Gastroesophageal sphincter (tissue), 4 donors: ENCODE results near the gene PPP1R3D. TPM values are rescaled to one million over a fixed set of nuclear protein-coding genes. Genes with fewer than 3 reads are reported as not detected.
A peak's percentile ranks its signal among the peaks of the same experiment; 100 is the strongest.

Source experiments
- ATAC-seq: fragments of 150-250 bp; one replicate; pipeline ENCODE4 v1.9.1; 2016; ENCODE audit warnings: mild to moderate bottlenecking, moderate library complexity
- H3K27ac ChIP-seq, 4 donors: fragments of 200-600 bp; sonication (generic) in 3 of 4; 1 replicate in 3 of 4; 2 replicates in 1 of 4; pipeline ENCODE4 v1.5.1; 2016 to 2019
- H3K27me3 ChIP-seq: fragments of 200-600 bp; sonication (generic); one replicate; pipeline ENCODE4 v1.5.1; 2019
- H3K36me3 ChIP-seq, 2 donors: fragments of 200-600 bp; sonication (generic); one replicate each; pipeline ENCODE4 v1.5.1; 2019; ENCODE audit warnings: control low read depth in 1 of 2
- H3K4me1 ChIP-seq, 3 donors: fragments of 200-600 bp; sonication (generic); 1 replicate in 2 of 3; 2 replicates in 1 of 3; pipeline ENCODE4 v1.5.1; 2016 to 2019; ENCODE audit warnings: control low read depth in 2 of 3
- H3K4me3 ChIP-seq, 2 donors: fragments of 200-600 bp; sonication (generic); one replicate each; pipeline ENCODE4 v1.5.1; 2019; ENCODE audit warnings: mild to moderate bottlenecking in 1 of 2, moderate library complexity in 1 of 2
- H3K9me3 ChIP-seq, 3 donors: fragments of 200-600 bp; sonication (generic); one replicate each; pipeline ENCODE4 v1.5.1; 2017 to 2019; ENCODE audit warnings: control low read depth in 2 of 3
- CTCF ChIP-seq, 4 experiments: fragments of 200-600 bp in 2 of 4; fragments of 450-650 bp in 2 of 4; sonication (generic) in 1 of 4; IDR thresholded peaks; one replicate each; pipeline ENCODE4 v1.5.1; 2017 to 2019; ENCODE audit warnings: antibody characterized with exemption in 4 of 4, mild to moderate bottlenecking in 2 of 4, moderate library complexity in 2 of 4
- EP300 ChIP-seq: sonication (generic); formaldehyde crosslinking; IDR thresholded peaks from one replicate; pipeline ENCODE4 v1.6.1; 2017; ENCODE audit warnings: antibody characterized with exemption, mild to moderate bottlenecking
- POLR2A ChIP-seq, 2 donors: fragments of 450-650 bp; IDR thresholded peaks; one replicate each; pipeline ENCODE4 v1.6.1; 2017; ENCODE audit warnings: antibody characterized with exemption in 2 of 2, mild to moderate bottlenecking in 2 of 2, moderate library complexity in 1 of 2
- POLR2AphosphoS5 ChIP-seq: sonication (generic); formaldehyde crosslinking; IDR thresholded peaks from one replicate; pipeline ENCODE4 v1.6.1; 2017; ENCODE audit warnings: antibody characterized with exemption
- WGBS, 2 donors: methylation state at CpG; one replicate each; pipeline ENCODE4 v1.1.5; 2018; ENCODE audit warnings: low coverage in 1 of 2; 5-methylcytosine and 5-hydroxymethylcytosine counted together
- total RNA-seq, 4 donors: library from RNA; depleted of rRNA; stranded (reverse); fragments of >200 nt; gene quantifications; one replicate each; pipeline ENCODE4 v1.1.0, GENCODE V29; 2016

PPP1R3D gene
- total RNA-seq, 4 donors from 2014 or later = 6.8 to 18.9 (median 10.3) TPM

DNA sequence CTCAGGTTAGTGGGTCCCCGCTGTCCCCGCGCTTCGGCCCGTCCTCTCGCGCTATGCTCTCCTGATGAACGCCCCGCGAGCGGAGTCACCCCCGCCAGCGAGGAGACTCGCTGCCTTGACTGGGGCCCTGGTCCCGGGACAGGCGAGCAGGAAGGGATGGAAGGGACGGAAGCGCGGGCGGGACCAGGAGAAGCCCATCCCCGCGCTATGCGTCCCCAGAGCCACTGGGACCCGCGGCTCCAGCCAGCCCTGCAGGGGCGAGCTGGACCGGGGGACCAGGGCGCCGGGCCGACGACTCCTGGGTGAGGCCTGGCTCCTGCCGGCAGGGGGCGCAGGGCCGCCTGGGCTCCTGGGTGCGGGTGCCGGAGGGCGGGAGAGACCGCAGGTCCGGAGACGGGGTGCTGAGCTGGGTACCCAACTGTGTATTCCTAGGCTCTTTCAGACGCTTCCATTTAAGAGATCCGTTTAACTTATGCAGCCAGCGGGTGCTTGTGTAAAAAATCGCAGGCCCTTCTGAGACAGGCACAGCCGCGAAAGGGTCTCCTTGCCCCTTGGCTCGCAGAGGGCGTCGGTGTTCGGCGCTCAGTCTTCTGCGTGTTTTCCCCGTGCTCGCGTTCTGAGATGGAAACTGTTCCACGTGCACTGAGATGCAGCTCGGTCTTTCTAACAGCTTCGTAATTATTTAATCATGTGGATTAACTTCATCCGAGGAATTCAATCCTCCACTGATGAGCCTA, 6.1 kb downstream of the PPP1R3D start:
- WGBS, 2 donors = 0 to 9% methylated on average over 11 to 19 of the region's 59 CpGs
- ATAC-seq = peak; percentile 94

DNA sequence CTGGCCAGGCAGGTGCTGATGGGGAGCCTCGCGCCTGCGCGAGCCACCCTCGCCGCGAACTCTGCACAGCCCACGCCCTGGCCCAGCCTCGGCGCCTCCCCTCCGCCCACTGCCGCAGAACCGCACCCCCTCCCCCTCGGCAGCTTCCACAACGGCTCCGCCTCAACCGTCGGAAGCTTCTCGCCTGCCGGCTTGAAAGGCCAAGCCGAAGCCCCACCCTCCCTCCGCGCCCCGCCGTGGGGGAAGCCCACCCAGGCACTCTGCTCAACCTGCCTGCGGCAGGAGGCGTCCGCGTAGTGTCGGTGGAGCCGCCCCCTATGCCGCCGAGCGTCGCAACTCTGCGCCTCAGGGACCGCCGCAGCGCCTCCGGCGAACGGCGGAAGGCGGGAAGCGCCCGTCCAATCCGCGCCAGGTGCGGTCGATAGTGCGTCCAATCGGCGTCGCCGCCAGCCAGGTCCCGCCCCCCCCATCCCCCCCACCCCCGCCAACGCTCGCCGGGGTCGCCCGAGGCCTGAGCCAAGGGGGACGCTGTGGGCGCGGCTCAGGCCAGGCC, 6.7 kb downstream of the PPP1R3D start, which contains the start of gene SYCP2:
Gene SYCP2 (minus strand): TSS at position 342 of the 553 bp plus-strand sequence. CDS start 11,224 bp downstream, outside the sequence.
- Histone ChIP-seq H3K36me3 (no peaks in the 10 kb centered on the region), H3K27ac (peak within 1 kb of the TSS; percentile 0 to 87 (median 78)), H3K9me3 (no peaks in the 10 kb centered on the region), H3K27me3 (no peaks in the 10 kb centered on the region), H3K4me3 (peak within 1 kb of the TSS; percentile 62 to 78), H3K4me1 (peaks cover 0 to 43% (median 16%) of the 10 kb centered on the region in 3 donors)
- ATAC-seq = peak; percentile 80
- WGBS, 2 donors = no CpG with 5 or more reads among the region's 65 CpGs
- TF ChIP-seq CTCF (IDR thresholded peaks at IDR 0.05) (no peak), POLR2A (IDR thresholded peaks at IDR 0.05) (no peak), POLR2AphosphoS5 (no peak), EP300 (no peak)

More for the DNA sequence above, 6.1 kb downstream of the PPP1R3D start:
- peak; percentile 27 for TF ChIP-seq POLR2AphosphoS5
- peak; percentile 86 to 99 (median 94) for TF ChIP-seq CTCF (IDR thresholded peaks at IDR 0.05)
- TF ChIP-seq POLR2A (IDR thresholded peaks at IDR 0.05) = peak in 1 of 2 donors; percentile 9
- no peak for TF ChIP-seq EP300
- Histone ChIP-seq H3K36me3 (no peaks in the 10 kb centered on the region), H3K4me3 (peak overlapping the region; percentile 62 to 78), H3K4me1 (peaks cover 0 to 50% (median 22%) of the 10 kb centered on the region in 3 donors), H3K27me3 (no peaks in the 10 kb centered on the region), H3K9me3 (no peaks in the 10 kb centered on the region), H3K27ac (peak overlapping the region; percentile 0 to 87 (median 78))

DNA sequence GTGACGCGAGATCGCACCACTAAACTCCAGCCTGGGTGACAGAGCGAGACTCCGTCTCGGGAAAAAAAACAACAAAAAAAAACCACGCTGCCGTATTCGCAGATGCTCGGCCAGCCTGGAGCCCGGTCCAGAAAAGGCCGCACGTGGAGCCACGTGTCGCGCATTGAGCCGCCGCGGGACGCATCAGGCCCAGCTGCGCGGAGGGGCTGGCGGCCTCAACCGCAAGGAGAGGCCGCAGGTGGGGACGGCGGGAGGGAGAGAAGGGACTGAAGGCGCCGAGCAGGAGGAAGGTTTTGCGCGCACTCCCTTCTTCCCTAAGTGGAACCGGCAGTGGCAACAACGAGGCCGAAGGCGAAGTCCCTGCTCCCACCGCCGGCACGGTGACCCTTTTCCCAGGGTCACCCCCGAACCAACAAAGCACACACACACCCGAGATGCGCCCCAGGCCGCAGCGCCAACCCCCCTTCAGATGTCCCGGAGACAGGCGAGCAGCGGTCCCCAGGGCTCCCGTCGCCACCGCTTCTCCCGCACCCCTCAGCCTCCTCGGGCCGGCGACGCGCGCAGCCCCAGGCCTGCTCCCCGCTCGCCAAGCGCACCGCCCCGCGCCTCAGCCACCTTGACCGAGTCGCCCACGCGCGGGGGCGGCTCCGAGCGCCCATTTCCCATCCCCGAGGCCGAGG, 7.3 kb downstream of the PPP1R3D start:
- TF ChIP-seq EP300 = no peak
- TF ChIP-seq POLR2A (IDR thresholded peaks at IDR 0.05) = no peak
- TF ChIP-seq CTCF (IDR thresholded peaks at IDR 0.05) = no peak
- no peak for TF ChIP-seq POLR2AphosphoS5
- Histone ChIP-seq H3K36me3 (no peaks in the 10 kb centered on the region), H3K9me3 (no peaks in the 10 kb centered on the region), H3K27ac (no peak overlapping the region), H3K4me3 (peak overlapping the region in 1 of 2 donors; percentile 78), H3K27me3 (no peaks in the 10 kb centered on the region), H3K4me1 (peaks cover 0 to 37% (median 11%) of the 10 kb centered on the region in 3 donors)
- 92 to 93% methylated on average over 5 to 12 of the region's 72 CpGs for WGBS, 2 donors
- no peak for ATAC-seq

DNA sequence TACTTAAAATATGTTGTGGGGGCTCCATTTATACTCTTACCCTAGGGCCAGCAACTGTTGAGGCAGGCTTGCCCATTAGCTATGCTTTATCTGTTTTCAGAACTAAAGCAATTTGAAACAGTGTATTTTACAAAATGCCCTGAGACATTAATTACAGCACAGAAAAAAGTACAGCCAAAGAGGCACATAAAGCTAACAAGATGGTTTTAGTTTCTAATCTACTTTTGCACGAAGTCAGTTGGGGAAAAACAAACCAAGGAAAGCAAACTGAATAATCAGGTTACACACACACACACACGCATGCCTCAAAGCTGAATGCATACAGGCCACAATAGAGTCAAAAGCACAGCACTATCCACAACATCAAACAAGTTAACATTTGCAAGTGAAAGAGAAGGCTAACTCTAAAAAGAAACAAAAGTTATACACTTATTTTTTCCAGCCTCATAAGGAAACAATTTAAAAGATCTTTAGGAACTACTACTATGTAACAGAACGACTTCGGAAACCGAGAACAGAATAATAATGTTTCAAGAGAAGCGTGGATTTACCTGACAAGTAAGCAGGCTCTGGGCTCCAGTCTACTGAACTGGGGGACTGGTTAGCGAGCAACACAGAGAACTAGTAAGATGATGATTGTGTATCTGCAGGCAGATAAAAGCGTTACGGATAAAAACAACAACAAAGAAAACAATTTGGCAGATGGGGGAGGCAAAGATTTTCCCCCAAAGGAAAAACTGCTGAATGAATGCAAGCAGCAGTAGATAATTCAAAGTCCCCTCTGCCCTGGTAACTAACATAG, 8.4 kb downstream of the PPP1R3D start:
- WGBS, 2 donors = 84 to 94% methylated on average over 8 to 9 of the region's 9 CpGs
- Histone ChIP-seq H3K4me3 (no peak overlapping the region), H3K4me1 (peaks cover 0 to 27% (median 3%) of the 10 kb centered on the region in 3 donors), H3K27ac (no peak overlapping the region), H3K27me3 (no peaks in the 10 kb centered on the region), H3K9me3 (no peaks in the 10 kb centered on the region), H3K36me3 (no peaks in the 10 kb centered on the region)
- ATAC-seq = no peak
- TF ChIP-seq POLR2AphosphoS5 (no peak), CTCF (IDR thresholded peaks at IDR 0.05) (no peak), EP300 (no peak), POLR2A (IDR thresholded peaks at IDR 0.05) (no peak)
